Measurements from ENCODE around the gene OSTC. TPM values are rescaled to one million over a fixed set of nuclear protein-coding genes. Genes with fewer than 3 reads are reported as not detected.

Gene OSTC
- total and polyA plus RNA-seq, 4 donors: 87.5 to 149 (median 96.8) TPM

GRCh38 chr4:108612365-108612764, 38.0 kb upstream of the OSTC start:
- TF ChIP-seq, protein P1, sequence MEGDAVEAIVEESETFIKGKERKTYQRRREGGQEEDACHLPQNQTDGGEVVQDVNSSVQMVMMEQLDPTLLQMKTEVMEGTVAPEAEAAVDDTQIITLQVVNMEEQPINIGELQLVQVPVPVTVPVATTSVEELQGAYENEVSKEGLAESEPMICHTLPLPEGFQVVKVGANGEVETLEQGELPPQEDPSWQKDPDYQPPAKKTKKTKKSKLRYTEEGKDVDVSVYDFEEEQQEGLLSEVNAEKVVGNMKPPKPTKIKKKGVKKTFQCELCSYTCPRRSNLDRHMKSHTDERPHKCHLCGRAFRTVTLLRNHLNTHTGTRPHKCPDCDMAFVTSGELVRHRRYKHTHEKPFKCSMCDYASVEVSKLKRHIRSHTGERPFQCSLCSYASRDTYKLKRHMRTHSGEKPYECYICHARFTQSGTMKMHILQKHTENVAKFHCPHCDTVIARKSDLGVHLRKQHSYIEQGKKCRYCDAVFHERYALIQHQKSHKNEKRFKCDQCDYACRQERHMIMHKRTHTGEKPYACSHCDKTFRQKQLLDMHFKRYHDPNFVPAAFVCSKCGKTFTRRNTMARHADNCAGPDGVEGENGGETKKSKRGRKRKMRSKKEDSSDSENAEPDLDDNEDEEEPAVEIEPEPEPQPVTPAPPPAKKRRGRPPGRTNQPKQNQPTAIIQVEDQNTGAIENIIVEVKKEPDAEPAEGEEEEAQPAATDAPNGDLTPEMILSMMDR (IDR thresholded peaks at IDR 0.05; ENCODE audit: control extremely low read depth, extremely low read depth): no peak
- no peak for ATAC-seq (ENCODE audit: insufficient read depth, low FRiP score)
- Histone ChIP-seq H3K9ac (ENCODE audit: insufficient read depth in 1 of 2, low read length in 2 of 2) (no peak overlapping the region), H3K4me3 (no peak overlapping the region), H3K9me3 (ENCODE audit: control insufficient read depth in 4 of 4, insufficient read depth in 3 of 4, low read length in 3 of 4) (no peaks in the 10 kb centered on the region), H3K27ac (ENCODE audit: low read depth in 1 of 2, low read length in 1 of 2) (no peak overlapping the region), H3K36me3 (ENCODE audit: control insufficient read depth in 4 of 4, insufficient read depth in 4 of 4, low read length in 4 of 4) (peaks cover 0 to 2% (median 0%) of the 10 kb centered on the region in 4 donors), H3K27me3 (ENCODE audit: control insufficient read depth in 3 of 3, insufficient read depth in 3 of 3, low read length in 2 of 3) (no peaks in the 10 kb centered on the region), H3K4me1 (ENCODE audit: control insufficient read depth in 5 of 5, insufficient read depth in 5 of 5, low read length in 5 of 5) (no peaks in the 10 kb centered on the region)
- WGBS, 2 donors: 88 to 92% methylated on average over 6 of the region's 6 CpGs
- DNase-seq: peak in 1 of 3 donors; percentile 5

- Histone ChIP-seq H3K9me3 (ENCODE audit: control insufficient read depth in 4 of 4, insufficient read depth in 3 of 4, low read length in 3 of 4) (no peaks in the 10 kb centered on the region), H3K27ac (ENCODE audit: low read depth in 1 of 2, low read length in 1 of 2) (peak overlapping the region; percentile 14 to 76), H3K4me3 (no peak overlapping the region), H3K4me1 (ENCODE audit: control insufficient read depth in 5 of 5, insufficient read depth in 5 of 5, low read length in 5 of 5) (peaks cover 0 to 20% (median 11%) of the 10 kb centered on the region in 5 donors), H3K9ac (ENCODE audit: insufficient read depth in 1 of 2, low read length in 2 of 2) (no peak overlapping the region), H3K27me3 (ENCODE audit: control insufficient read depth in 3 of 3, insufficient read depth in 3 of 3, low read length in 2 of 3) (no peaks in the 10 kb centered on the region), H3K36me3 (ENCODE audit: control insufficient read depth in 4 of 4, insufficient read depth in 4 of 4, low read length in 4 of 4) (peaks cover 9 to 22% (median 20%) of the 10 kb centered on the region in 4 donors)
- TF ChIP-seq, protein P1 (IDR thresholded peaks at IDR 0.05; ENCODE audit: control extremely low read depth, extremely low read depth): no peak
- DNase-seq: peak in 2 of 3 donors; percentile 49 to 72
- 69 to 76% methylated on average over 7 of the region's 7 CpGs for whole genome bisulfite sequencing, 2 donors
- no peak for ATAC-seq (ENCODE audit: insufficient read depth, low FRiP score)
These were observed 30.9 kb upstream of the OSTC start for GRCh38 chr4:108619372-108620100.

DNA sequence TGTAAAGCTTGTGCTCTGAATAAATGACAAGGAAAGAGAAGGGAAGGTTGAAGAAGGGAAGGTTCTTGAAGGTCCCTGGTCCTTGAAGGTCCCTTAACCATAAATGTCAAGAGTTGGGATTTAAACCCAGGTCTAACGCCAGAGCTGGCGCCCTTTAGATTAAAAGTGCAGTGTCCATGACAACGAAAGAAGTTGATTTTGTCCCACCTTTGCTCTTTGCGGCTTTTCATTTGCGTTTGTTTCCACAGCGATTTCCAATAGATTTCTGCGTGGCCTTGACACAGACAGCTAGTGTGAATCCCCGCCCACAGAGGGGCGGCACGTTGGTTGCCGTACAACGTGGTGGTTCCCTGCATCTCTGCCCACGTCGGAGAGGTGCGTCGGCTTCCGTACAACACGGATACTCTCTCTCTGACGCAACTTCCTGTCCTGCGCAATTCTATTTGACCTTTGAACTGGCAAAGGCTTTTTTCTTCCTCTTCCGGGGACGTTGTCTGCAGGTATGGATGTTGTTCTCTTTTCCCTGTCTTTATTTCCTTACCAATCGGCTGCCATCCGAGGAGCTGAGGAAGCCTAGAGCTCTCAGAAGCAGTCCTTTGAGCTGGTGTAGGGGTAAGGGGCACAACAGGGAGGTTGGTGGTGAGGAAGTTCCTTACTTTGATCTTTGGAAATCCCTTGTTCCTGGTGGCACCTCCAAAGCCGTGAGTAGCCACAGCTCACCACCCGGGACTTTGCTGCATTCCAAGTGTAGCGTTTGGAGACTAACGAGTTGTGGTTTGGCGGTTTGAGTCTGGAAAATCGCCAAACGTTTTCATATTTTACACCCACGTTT, 30.1 kb upstream of the OSTC start, which contains the start of gene RPL34:
RPL34 (plus strand) TSS at position 476 of the 832 bp plus-strand sequence. CDS start 1,384 bp downstream, outside the sequence.
- Histone ChIP-seq H3K4me1 (ENCODE audit: control insufficient read depth in 5 of 5, insufficient read depth in 5 of 5, low read length in 5 of 5) (peaks cover 0 to 20% (median 11%) of the 10 kb centered on the region in 5 donors), H3K9ac (ENCODE audit: insufficient read depth in 1 of 2, low read length in 2 of 2) (peak within 1 kb of the TSS; percentile 83 to 94), H3K36me3 (ENCODE audit: control insufficient read depth in 4 of 4, insufficient read depth in 4 of 4, low read length in 4 of 4) (peaks cover 10 to 22% (median 20%) of the 10 kb centered on the region in 4 donors), H3K9me3 (ENCODE audit: control insufficient read depth in 4 of 4, insufficient read depth in 3 of 4, low read length in 3 of 4) (no peaks in the 10 kb centered on the region), H3K27me3 (ENCODE audit: control insufficient read depth in 3 of 3, insufficient read depth in 3 of 3, low read length in 2 of 3) (no peaks in the 10 kb centered on the region), H3K4me3 (peak within 1 kb of the TSS; percentile 64), H3K27ac (ENCODE audit: low read depth in 1 of 2, low read length in 1 of 2) (peak within 1 kb of the TSS; percentile 76 to 94)
- TF ChIP-seq, protein P1 (IDR thresholded peaks at IDR 0.05; ENCODE audit: control extremely low read depth, extremely low read depth): no peak
- peak; percentile 100 for ATAC-seq (ENCODE audit: insufficient read depth, low FRiP score)
- peak; percentile 98 to 100 (median 99) for DNase-seq
- 1 to 2% methylated on average over 32 of the region's 32 CpGs for WGBS, 2 donors
